Astrocyte (in vitro differentiated cells and primary cell): ENCODE data around the gene MCF2L. TPM values are rescaled to one million over a fixed set of nuclear protein-coding genes. Genes with fewer than 3 reads are reported as not detected.

ENCODE experiments used
- DNase-seq: peaks from one replicate; pipeline ENCODE4 v3.0.0-alpha.2; 2010; ENCODE audit warnings: low read depth
- FAIRE-seq: peaks from 2 replicates; lab custom pipeline; 2011; peaks lifted over from hg19 to GRCh38; lab: Jason Lieb, UNC
- H2AFZ ChIP-seq: 2 replicates; pipeline ENCODE4 v1.6.0; 2012; ENCODE audit warnings: low read depth, low read length, inconsistent platforms
- H3K27ac ChIP-seq: 2 replicates; pipeline ENCODE4 v1.5.1; 2011; ENCODE audit warnings: low read depth, low read length, inconsistent platforms
- H3K27me3 ChIP-seq: 2 replicates; pipeline ENCODE4 v1.6.0; 2011; ENCODE audit warnings: low read length, inconsistent platforms; ENCODE audit not compliant: insufficient read depth
- H3K36me3 ChIP-seq: 2 replicates; pipeline ENCODE4 v1.5.1; 2011; ENCODE audit warnings: low read length, inconsistent platforms; ENCODE audit not compliant: insufficient read depth
- H3K4me1 ChIP-seq: 2 replicates; pipeline ENCODE4 v1.5.1; 2011; ENCODE audit warnings: low read length, inconsistent platforms; ENCODE audit not compliant: insufficient read depth
- H3K4me2 ChIP-seq: 2 replicates; pipeline ENCODE4 v1.6.0; 2012; ENCODE audit warnings: low read length, inconsistent platforms
- H3K4me3 ChIP-seq: 2 replicates; pipeline ENCODE4 v1.5.1; 2011; ENCODE audit warnings: low read depth, mild to moderate bottlenecking, low read length, inconsistent platforms; ENCODE audit not compliant: insufficient read depth
- H3K79me2 ChIP-seq: 2 replicates; pipeline ENCODE4 v1.6.0; 2012; ENCODE audit warnings: mild to moderate bottlenecking, low read length, inconsistent platforms; ENCODE audit not compliant: insufficient read depth
- H3K9ac ChIP-seq: 2 replicates; pipeline ENCODE4 v1.6.0; 2012; ENCODE audit warnings: mild to moderate bottlenecking, low read length, inconsistent platforms
- H3K9me3 ChIP-seq: 2 replicates; pipeline ENCODE4 v1.5.1; 2012; ENCODE audit warnings: low read depth, mild to moderate bottlenecking, low read length, inconsistent platforms; ENCODE audit not compliant: insufficient read depth
- H4K20me1 ChIP-seq: 2 replicates; pipeline ENCODE4 v1.6.0; 2012; ENCODE audit warnings: low read length, inconsistent platforms; ENCODE audit not compliant: insufficient read depth
- H3K27ac Mint-ChIP-seq: one replicate; pipeline ENCODE4 v1.8.0; 2021; ENCODE audit warnings: mild to moderate bottlenecking, mixed read lengths; ENCODE audit not compliant: unreplicated experiment
- H3K27me3 Mint-ChIP-seq: one replicate; pipeline ENCODE4 v1.8.0; 2021; ENCODE audit warnings: low read depth, mixed read lengths; ENCODE audit not compliant: unreplicated experiment
- H3K36me3 Mint-ChIP-seq: one replicate; pipeline ENCODE4 v1.8.0; 2021; ENCODE audit warnings: low read depth, mixed read lengths; ENCODE audit not compliant: unreplicated experiment
- H3K4me1 Mint-ChIP-seq: one replicate; pipeline ENCODE4 v1.8.0; 2021; ENCODE audit warnings: low read depth, mixed read lengths; ENCODE audit not compliant: unreplicated experiment
- H3K4me3 Mint-ChIP-seq: one replicate; pipeline ENCODE4 v1.8.0; 2021; ENCODE audit warnings: mild to moderate bottlenecking, moderate library complexity, mixed read lengths; ENCODE audit not compliant: unreplicated experiment
- H3K9me3 Mint-ChIP-seq: one replicate; pipeline ENCODE4 v1.8.0; 2021; ENCODE audit warnings: mild to moderate bottlenecking, mixed read lengths; ENCODE audit not compliant: unreplicated experiment
- EZH2 ChIP-seq: IDR thresholded peaks from 2 replicates; pipeline ENCODE4 v1.6.1; 2012; ENCODE audit warnings: mild to moderate bottlenecking, low read length, inconsistent platforms; ENCODE audit not compliant: insufficient read depth
- total RNA-seq: library from RNA; stranded (reverse); gene quantifications from 2 replicates; pipeline ENCODE4 v1.2.1, GENCODE V29; 2021
- TF ChIP-seq, protein P1 (sequence below): IDR thresholded peaks from 2 replicates; pipeline ENCODE4 v1.5.1; 2011; ENCODE audit warnings: low read depth, mild to moderate bottlenecking, inconsistent platforms, low read length, moderate library complexity; ENCODE audit not compliant: insufficient read depth

MCF2L gene
- total RNA-seq, 1 donor from 2014 or later: 3.4 TPM

DNA sequence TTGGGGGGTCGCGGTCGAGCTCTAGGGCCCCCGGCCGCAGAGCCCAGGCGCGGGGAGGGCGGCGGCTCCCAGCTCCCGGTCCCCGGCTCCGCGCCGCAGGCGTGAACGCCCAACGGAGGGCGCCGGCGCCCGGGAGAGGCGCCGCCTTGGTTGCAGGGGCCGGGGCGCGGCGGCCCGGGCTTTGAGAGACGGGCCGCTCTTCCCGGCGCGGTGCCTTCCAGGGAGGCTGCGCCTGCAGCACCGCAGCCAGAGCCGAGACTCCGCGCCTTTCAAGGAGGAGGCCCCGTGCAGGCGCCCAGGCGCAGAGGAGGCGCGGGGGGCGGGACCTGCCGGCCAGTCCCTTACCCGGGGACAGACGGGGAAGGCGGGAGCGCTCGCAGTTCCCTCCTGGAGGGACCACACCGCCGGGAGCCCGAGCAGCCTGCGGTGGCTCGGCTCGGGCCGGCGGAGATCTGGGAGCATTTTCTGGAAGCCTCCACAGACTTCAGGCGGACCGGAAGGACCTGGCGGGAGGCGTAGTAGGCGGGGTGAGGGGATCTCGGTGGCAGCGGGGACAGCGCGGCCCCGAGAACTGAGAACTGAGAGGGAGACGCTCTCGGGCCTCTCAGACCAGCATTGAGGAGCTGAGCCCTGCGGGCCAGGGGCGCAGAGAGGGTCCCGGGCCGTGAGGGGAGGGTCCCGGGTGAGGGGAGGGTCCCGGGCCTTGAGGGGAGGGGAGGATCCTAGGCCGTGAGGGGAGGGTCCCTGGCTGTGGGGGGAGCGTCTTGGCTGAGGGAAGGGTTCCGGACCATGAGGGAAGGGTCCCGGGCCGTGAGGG lies 25.5 kb upstream of the MCF2L start:
- Histone ChIP-seq H3K9me3 (no peaks in the 10 kb centered on the region), H3K4me1 (peaks cover 7% of the 10 kb centered on the region), H3K36me3 (no peaks in the 10 kb centered on the region), H3K9ac (peak overlapping the region; percentile 54), H3K4me3 (peak overlapping the region; percentile 41), H3K27ac (no peak overlapping the region), H4K20me1 (no peaks in the 10 kb centered on the region), H3K4me2 (peak overlapping the region; percentile 80), H2AFZ (peak overlapping the region; percentile 81), H3K79me2 (no peaks in the 10 kb centered on the region), H3K27me3 (peaks cover 11% of the 10 kb centered on the region)
- TF ChIP-seq, protein P1, sequence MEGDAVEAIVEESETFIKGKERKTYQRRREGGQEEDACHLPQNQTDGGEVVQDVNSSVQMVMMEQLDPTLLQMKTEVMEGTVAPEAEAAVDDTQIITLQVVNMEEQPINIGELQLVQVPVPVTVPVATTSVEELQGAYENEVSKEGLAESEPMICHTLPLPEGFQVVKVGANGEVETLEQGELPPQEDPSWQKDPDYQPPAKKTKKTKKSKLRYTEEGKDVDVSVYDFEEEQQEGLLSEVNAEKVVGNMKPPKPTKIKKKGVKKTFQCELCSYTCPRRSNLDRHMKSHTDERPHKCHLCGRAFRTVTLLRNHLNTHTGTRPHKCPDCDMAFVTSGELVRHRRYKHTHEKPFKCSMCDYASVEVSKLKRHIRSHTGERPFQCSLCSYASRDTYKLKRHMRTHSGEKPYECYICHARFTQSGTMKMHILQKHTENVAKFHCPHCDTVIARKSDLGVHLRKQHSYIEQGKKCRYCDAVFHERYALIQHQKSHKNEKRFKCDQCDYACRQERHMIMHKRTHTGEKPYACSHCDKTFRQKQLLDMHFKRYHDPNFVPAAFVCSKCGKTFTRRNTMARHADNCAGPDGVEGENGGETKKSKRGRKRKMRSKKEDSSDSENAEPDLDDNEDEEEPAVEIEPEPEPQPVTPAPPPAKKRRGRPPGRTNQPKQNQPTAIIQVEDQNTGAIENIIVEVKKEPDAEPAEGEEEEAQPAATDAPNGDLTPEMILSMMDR: no peak
- no peak for TF ChIP-seq EZH2
- H3K4me3 Mint-ChIP-seq: peak overlapping the region; percentile 79
- DNase-seq: peak; percentile 14
- no peak overlapping the region for H3K27ac Mint-ChIP-seq
- peaks cover 22% of the 10 kb centered on the region for H3K27me3 Mint-ChIP-seq
- FAIRE-seq: no peak
- peaks cover 3% of the 10 kb centered on the region for H3K9me3 Mint-ChIP-seq
- H3K36me3 Mint-ChIP-seq: no peaks in the 10 kb centered on the region
- peaks cover 2% of the 10 kb centered on the region for H3K4me1 Mint-ChIP-seq

DNA sequence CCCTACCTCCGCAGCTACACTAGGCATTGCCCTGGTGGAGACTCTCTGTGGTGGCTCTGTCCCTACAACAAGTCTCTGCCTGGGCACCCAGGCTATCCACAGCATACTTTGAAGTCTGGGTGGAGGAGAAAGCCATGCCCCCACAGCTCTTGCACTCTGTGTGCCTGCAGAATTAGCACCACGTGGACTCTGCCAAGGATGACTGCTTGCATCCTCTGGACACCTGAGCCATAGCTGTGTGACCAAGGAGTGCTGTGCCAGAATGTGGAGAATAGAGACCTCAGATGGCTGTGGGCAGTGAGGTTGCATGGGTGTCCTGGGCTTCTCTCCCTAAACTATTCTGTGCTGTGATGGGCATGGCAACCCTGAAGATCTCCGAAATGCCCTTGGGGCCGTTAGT lies 21.2 kb upstream of the MCF2L start:
- no peak for FAIRE-seq

More for the DNA sequence above, 21.2 kb upstream of the MCF2L start:
- Histone ChIP-seq H3K4me1 (peaks cover 6% of the 10 kb centered on the region), H3K4me2 (no peak overlapping the region), H3K27me3 (peaks cover 36% of the 10 kb centered on the region), H3K79me2 (no peaks in the 10 kb centered on the region), H2AFZ (no peak overlapping the region), H4K20me1 (no peaks in the 10 kb centered on the region), H3K9me3 (no peaks in the 10 kb centered on the region), H3K4me3 (no peak overlapping the region), H3K9ac (no peak overlapping the region), H3K27ac (no peak overlapping the region), H3K36me3 (no peaks in the 10 kb centered on the region)
- Mint-ChIP-seq H3K36me3 (no peaks in the 10 kb centered on the region), H3K27me3 (peaks cover 36% of the 10 kb centered on the region), H3K4me1 (peaks cover under 1% of the 10 kb centered on the region), H3K27ac (no peak overlapping the region), H3K9me3 (peaks cover 4% of the 10 kb centered on the region), H3K4me3 (no peak overlapping the region)
- TF ChIP-seq, protein P1: no peak
- no peak for TF ChIP-seq EZH2
- DNase-seq: no peak
